GM21619 (cell line): Measurements from ENCODE around the gene FRMD6.
"Not testable (repeated sequence)": the region's sequence is repeated elsewhere in the genome, so short reads cannot be mapped to it uniquely, and the experiment has no call there.

Source experiments
- ATAC-seq: cut with Tn5 transposase; IDR thresholded peaks from one replicate; pipeline ENCODE4 v1.9.1; 2021; ENCODE audit not compliant: unreplicated experiment

Gene FRMD6

GRCh38 chr14:51628238-51628637 lies 23.5 kb upstream of the FRMD6 start:
- ATAC-seq, result no peak

GRCh38 chr14:51630987-51631386 lies 20.7 kb upstream of the FRMD6 start:
- ATAC-seq, result no peak

GRCh38 chr14:51633298-51633697 lies 18.4 kb upstream of the FRMD6 start:
- ATAC-seq, result not testable (repeated sequence)

- ATAC-seq, result no peak
Observed at GRCh38 chr14:51636109-51636508, 15.6 kb upstream of the FRMD6 start.

GRCh38 chr14:51638071-51638944 lies 13.4 kb upstream of the FRMD6 start:
- no peak for ATAC-seq

GRCh38 chr14:51639668-51640316 lies 11.9 kb upstream of the FRMD6 start:
- no peak for ATAC-seq

GRCh38 chr14:51643140-51643539 lies 8.6 kb upstream of the FRMD6 start:
- ATAC-seq, result no peak

GRCh38 chr14:51644217-51644933 lies 7.3 kb upstream of the FRMD6 start:
- ATAC-seq, result no peak

GRCh38 chr14:51648296-51648695 lies 3.4 kb upstream of the FRMD6 start:
- ATAC-seq, result no peak

GRCh38 chr14:51650716-51651387 lies 858 bp upstream of the FRMD6 start:
- no peak for ATAC-seq

- peak; percentile 29 for ATAC-seq
Observed at GRCh38 chr14:51652168-51653078, 713 bp downstream of the FRMD6 start.

- ATAC-seq, result no peak
Observed at GRCh38 chr14:51653079-51653774, 1.5 kb downstream of the FRMD6 start.

- no peak for ATAC-seq
Observed at GRCh38 chr14:51653775-51654532, 2.2 kb downstream of the FRMD6 start.

- no peak for ATAC-seq
Observed at GRCh38 chr14:51654533-51654845, 2.8 kb downstream of the FRMD6 start.

GRCh38 chr14:51657762-51658161 lies 6.1 kb downstream of the FRMD6 start:
- ATAC-seq, result no peak

- ATAC-seq, result no peak
Observed at GRCh38 chr14:51658441-51659173, 6.9 kb downstream of the FRMD6 start.

- ATAC-seq, result no peak
Observed at GRCh38 chr14:51660741-51661140, 9.0 kb downstream of the FRMD6 start.

- ATAC-seq, result no peak
Observed at GRCh38 chr14:51661504-51661903, 9.8 kb downstream of the FRMD6 start.
